T-cell (primary cell): Measurements from ENCODE around the gene RAD23B. TPM values are rescaled to one million over a fixed set of nuclear protein-coding genes. Genes with fewer than 3 reads are reported as not detected.

ENCODE experiments used
- ATAC-seq, 4 experiments: fragments of 200-7000 bp in 3 of 4; fragments of 150-1000 bp in 1 of 4; cut with Tn5 transposase; replicated peaks in 1 of 4; 1 replicate in 3 of 4; 2 replicates in 1 of 4; pipeline ENCODE4 v1.10.0; 2021; ENCODE audit warnings: moderate library complexity in 3 of 4, mild to moderate bottlenecking in 2 of 4, moderate number of reproducible peaks in 1 of 4
- CTCF ChIA-PET, 2 donors: fragments of 300-600 bp; sonication (Branson Sonifier 250); formaldehyde crosslinking; loops; one replicate each; lab custom pipeline; 2022; ENCODE audit warnings: antibody characterized with exemption in 2 of 2; lab: Charles Lee
- POLR2A ChIA-PET, 2 donors: fragments of 300-600 bp; sonication (Branson Sonifier 250); formaldehyde crosslinking; loops; one replicate each; lab custom pipeline; 2022; ENCODE audit warnings: antibody characterized with exemption in 2 of 2; lab: Charles Lee
- DNase-seq, 35 experiments: peaks; one replicate each; pipeline versions ENCODE4 v3.0.0 to v3.0.0-alpha.2; 2013 to 2023
- H3K27ac ChIP-seq: one replicate; pipeline ENCODE4 v1.5.1; 2013; ENCODE audit warnings: low read length
- H3K27me3 ChIP-seq, 2 experiments: replicated peaks in 1 of 2; 1 replicate in 1 of 2; 2 replicates in 1 of 2; pipeline versions ENCODE4 v1.6.1 to v1.7.0; 2013; ENCODE audit warnings: low read length in 1 of 2, mixed read lengths in 1 of 2; ENCODE audit not compliant: control insufficient read depth in 2 of 2, insufficient read depth in 2 of 2; ENCODE audit errors: extremely low read depth in 1 of 2
- H3K36me3 ChIP-seq, 2 donors: 1 replicate in 1 of 2; 2 replicates in 1 of 2; pipeline versions ENCODE4 v1.6.1 to v1.7.0; 2013; ENCODE audit warnings: low read length in 1 of 2; ENCODE audit not compliant: control insufficient read depth in 2 of 2, insufficient read depth in 1 of 2; ENCODE audit errors: extremely low read depth in 1 of 2
- H3K4me1 ChIP-seq, 2 experiments: 1 replicate in 1 of 2; 2 replicates in 1 of 2; pipeline versions ENCODE4 v1.6.1 to v1.7.0; 2013; ENCODE audit warnings: low read length in 2 of 2, mixed read lengths in 1 of 2; ENCODE audit not compliant: insufficient read depth in 2 of 2, control insufficient read depth in 1 of 2; ENCODE audit errors: extremely low read depth in 1 of 2
- H3K4me3 ChIP-seq, 2 donors: 1 replicate in 1 of 2; 2 replicates in 1 of 2; pipeline versions ENCODE4 v1.5.1 to v1.7.0; 2013; ENCODE audit warnings: mild to moderate bottlenecking in 2 of 2, low read length in 1 of 2, moderate library complexity in 1 of 2; ENCODE audit not compliant: control insufficient read depth in 1 of 2; ENCODE audit errors: extremely low read depth in 1 of 2
- H3K9me3 ChIP-seq: 2 replicates; pipeline ENCODE4 v1.7.0; 2013
- H3K27ac Mint-ChIP-seq, 2 donors: one replicate each; pipeline ENCODE4 v1.8.0; 2020 to 2021; ENCODE audit warnings: mild to moderate bottlenecking in 2 of 2, mixed read lengths in 2 of 2
- H3K27me3 Mint-ChIP-seq, 2 donors: one replicate each; pipeline ENCODE4 v1.8.0; 2021 to 2022; ENCODE audit warnings: mixed read lengths in 2 of 2
- H3K36me3 Mint-ChIP-seq: one replicate; pipeline ENCODE4 v1.8.0; 2021; ENCODE audit warnings: mixed read lengths
- H3K4me1 Mint-ChIP-seq, 3 donors: one replicate each; pipeline ENCODE4 v1.8.0; 2020 to 2022; ENCODE audit warnings: mixed read lengths in 3 of 3, mild to moderate bottlenecking in 1 of 3
- H3K4me3 Mint-ChIP-seq, 3 donors: one replicate each; pipeline ENCODE4 v1.8.0; 2020 to 2022; ENCODE audit warnings: mild to moderate bottlenecking in 3 of 3, mixed read lengths in 3 of 3, moderate library complexity in 3 of 3
- H3K9me3 Mint-ChIP-seq, 3 donors: one replicate each; pipeline ENCODE4 v1.8.0; 2020 to 2022; ENCODE audit warnings: mixed read lengths in 3 of 3
- WGBS: methylation state at CpG from one replicate; pipeline ENCODE4 v1.1.5; 2013; ENCODE audit warnings: missing lambda C conversion rate; ENCODE audit not compliant: insufficient coverage; 5-methylcytosine and 5-hydroxymethylcytosine counted together
- total RNA-seq, 35 experiments: library from RNA in 6 of 35; stranded (reverse) in 6 of 35; fragments of 120-200 nt in 1 of 35; gene quantifications; one replicate each; pipeline versions ENCODE4 v1.2.1 to v1.2.4 and lab custom pipeline; 2013 to 2026

Gene RAD23B
- total RNA-seq, 5 donors from 2014 or later (not counting 1 experiment from before 2014, with no cell fraction given) = 55.0 to 68.4 (median 56.2) TPM

- no peak overlapping the region for H3K4me3 ChIP-seq
- POLR2A ChIA-PET = no interaction called here
- Mint-ChIP-seq H3K36me3 (no peaks in the 10 kb centered on the region), H3K27me3 (peaks cover 18 to 31% of the 10 kb centered on the region in 2 donors), H3K9me3 (no peaks in the 10 kb centered on the region), H3K27ac (no peak overlapping the region), H3K4me3 (no peak overlapping the region), H3K4me1 (peaks cover 5 to 16% (median 7%) of the 10 kb centered on the region in 3 donors)
- peaks cover 3 to 9% of the 10 kb centered on the region in 2 experiments for H3K27me3 ChIP-seq
- DNase-seq (no peak), ATAC-seq (no peak)
- no peak overlapping the region for H3K27ac ChIP-seq
- WGBS = 80% methylated on average over 1 of the region's 5 CpGs
- CTCF ChIA-PET = no interaction called here
- H3K9me3 ChIP-seq = no peaks in the 10 kb centered on the region
- H3K36me3 ChIP-seq = no peaks in the 10 kb centered on the region
- peaks cover 4 to 7% of the 10 kb centered on the region in 2 experiments for H3K4me1 ChIP-seq
Observed at GRCh38 chr9:107277801-107278200, 5.3 kb upstream of the RAD23B start.

GRCh38 chr9:107279086-107279485, 4.0 kb upstream of the RAD23B start:
- ATAC-seq (no peak), DNase-seq (no peak)
- Mint-ChIP-seq H3K4me3 (no peak overlapping the region), H3K27ac (no peak overlapping the region), H3K9me3 (no peaks in the 10 kb centered on the region), H3K27me3 (peaks cover 16 to 22% of the 10 kb centered on the region in 2 donors), H3K36me3 (no peaks in the 10 kb centered on the region), H3K4me1 (peaks cover 5 to 16% (median 7%) of the 10 kb centered on the region in 3 donors)
- H3K9me3 ChIP-seq = no peaks in the 10 kb centered on the region
- H3K4me1 ChIP-seq = peaks cover 4 to 7% of the 10 kb centered on the region in 2 experiments
- POLR2A ChIA-PET = interaction anchor here (0.6 kb wide), 3 partner anchors 8 to 25 kb away, joined by 3 to 7 read pairs (median 3); no protein-coding TSS in a partner anchor
- H3K36me3 ChIP-seq = no peaks in the 10 kb centered on the region
- peaks cover 3 to 5% of the 10 kb centered on the region in 2 experiments for H3K27me3 ChIP-seq
- no peak overlapping the region for H3K27ac ChIP-seq
- CTCF ChIA-PET = interaction anchor here (0.6 to 0.7 kb wide), 3 partner anchors 29 to 1718 kb away, joined by 4 to 5 read pairs (median 4); no protein-coding TSS in a partner anchor
- no peak overlapping the region for H3K4me3 ChIP-seq
- 100% methylated on average over 3 of the region's 7 CpGs for WGBS

GRCh38 chr9:107280543-107280942, 2.5 kb upstream of the RAD23B start:
- no peak overlapping the region for H3K4me3 Mint-ChIP-seq
- no peaks in the 10 kb centered on the region for H3K9me3 ChIP-seq
- no peak overlapping the region for H3K27ac ChIP-seq
- peaks cover 16 to 28% (median 16%) of the 10 kb centered on the region in 3 donors for H3K4me1 Mint-ChIP-seq
- H3K36me3 Mint-ChIP-seq = no peaks in the 10 kb centered on the region
- H3K9me3 Mint-ChIP-seq = no peaks in the 10 kb centered on the region
- WGBS = 100% methylated on average over 2 of the region's 3 CpGs
- ChIA-PET POLR2A (no interaction called here), CTCF (interaction anchor here (1.0 to 1.5 kb wide), 2 partner anchors 11 to 61 kb away, joined by 4 to 5 read pairs; no protein-coding TSS in a partner anchor)
- H3K4me3 ChIP-seq = no peak overlapping the region
- peaks cover 3 to 5% of the 10 kb centered on the region in 2 experiments for H3K27me3 ChIP-seq
- ATAC-seq = no peak
- peaks cover 6 to 13% of the 10 kb centered on the region in 2 donors for H3K27me3 Mint-ChIP-seq
- no peak for DNase-seq
- no peak overlapping the region for H3K27ac Mint-ChIP-seq
- H3K36me3 ChIP-seq = no peaks in the 10 kb centered on the region
- H3K4me1 ChIP-seq = peaks cover 10 to 12% of the 10 kb centered on the region in 2 experiments

GRCh38 chr9:107281184-107281583, 1.9 kb upstream of the RAD23B start:
- Mint-ChIP-seq H3K9me3 (no peaks in the 10 kb centered on the region), H3K27me3 (peaks cover 3 to 9% of the 10 kb centered on the region in 2 donors), H3K4me1 (peaks cover 22 to 34% (median 22%) of the 10 kb centered on the region in 3 donors), H3K27ac (no peak overlapping the region), H3K36me3 (no peaks in the 10 kb centered on the region), H3K4me3 (peak overlapping the region in 2 of 3 donors; percentile 53 to 54)
- POLR2A ChIA-PET = interaction anchor here in 1 of 2 donors (0.5 kb wide), 1 partner anchor 29 kb away, joined by 4 read pairs; no protein-coding TSS in a partner anchor
- Histone ChIP-seq H3K9me3 (no peaks in the 10 kb centered on the region), H3K4me3 (no peak overlapping the region), H3K27ac (no peak overlapping the region), H3K27me3 (peaks cover 0 to 5% of the 10 kb centered on the region in 2 experiments), H3K4me1 (peaks cover 12 to 19% of the 10 kb centered on the region in 2 experiments), H3K36me3 (no peaks in the 10 kb centered on the region)
- DNase-seq = no peak
- no peak for ATAC-seq
- CTCF ChIA-PET = interaction anchor here (1.0 to 1.5 kb wide), 2 partner anchors 12 to 61 kb away, joined by 4 to 5 read pairs; no protein-coding TSS in a partner anchor
- WGBS = 33% methylated on average over 1 of the region's 1 CpG

- DNase-seq (peak in 1 of 35 experiments; percentile 4), ATAC-seq (peak in 2 of 4 experiments; percentile 0 to 1)
- Mint-ChIP-seq H3K27me3 (peaks cover 0 to 3% of the 10 kb centered on the region in 2 donors), H3K9me3 (no peaks in the 10 kb centered on the region), H3K4me3 (peak overlapping the region; percentile 84 to 96 (median 91)), H3K27ac (peak overlapping the region; percentile 90 to 91), H3K36me3 (no peaks in the 10 kb centered on the region), H3K4me1 (peaks cover 30 to 43% (median 32%) of the 10 kb centered on the region in 3 donors)
- CTCF ChIA-PET = interaction anchor here (0.8 to 1.5 kb wide), 2 partner anchors 12 to 59 kb away, joined by 4 to 6 read pairs; no protein-coding TSS in a partner anchor
- Histone ChIP-seq H3K9me3 (no peaks in the 10 kb centered on the region), H3K27me3 (peaks cover 0 to 5% of the 10 kb centered on the region in 2 experiments), H3K36me3 (no peaks in the 10 kb centered on the region), H3K27ac (peak overlapping the region; percentile 60), H3K4me3 (peak overlapping the region; percentile 61 to 67), H3K4me1 (peaks cover 15 to 22% of the 10 kb centered on the region in 2 experiments)
- POLR2A ChIA-PET = interaction anchor here in 1 of 2 donors (0.7 kb wide), 1 partner anchor 34 kb away, joined by 4 read pairs; no protein-coding TSS in a partner anchor
- WGBS = 13% methylated on average over 11 of the region's 13 CpGs
Observed at GRCh38 chr9:107281922-107282667, 984 bp upstream of the RAD23B start.
